Progenitor cell of endocrine pancreas (in vitro differentiated cells): ENCODE data around the gene PPP2R2B. TPM values are rescaled to one million over a fixed set of nuclear protein-coding genes. Genes with fewer than 3 reads are reported as not detected.
A peak's percentile ranks its signal among the peaks of the same experiment; 100 is the strongest.

Experiments
- DNase-seq: peaks from one replicate; pipeline ENCODE4 v3.0.0; 2021; ENCODE audit warnings: low spot score; ENCODE audit not compliant: unreplicated experiment
- H3K27ac Mint-ChIP-seq: 2 replicates; pipeline ENCODE4 v1.8.0; 2021; ENCODE audit warnings: mild to moderate bottlenecking, moderate library complexity, mixed read lengths
- H3K27me3 Mint-ChIP-seq: 2 replicates; pipeline ENCODE4 v1.8.0; 2021; ENCODE audit warnings: mixed read lengths
- H3K36me3 Mint-ChIP-seq: 2 replicates; pipeline ENCODE4 v1.8.0; 2022; ENCODE audit warnings: mixed read lengths; ENCODE audit not compliant: insufficient read depth
- H3K4me1 Mint-ChIP-seq: 2 replicates; pipeline ENCODE4 v1.8.0; 2021; ENCODE audit warnings: low read depth, mixed read lengths
- H3K4me3 Mint-ChIP-seq: 2 replicates; pipeline ENCODE4 v1.8.0; 2021; ENCODE audit warnings: low read depth, mild to moderate bottlenecking, moderate library complexity, mixed read lengths
- H3K9me3 Mint-ChIP-seq: 2 replicates; pipeline ENCODE4 v1.8.0; 2021; ENCODE audit warnings: low read depth, mixed read lengths
- total RNA-seq: library from RNA; stranded (reverse); gene quantifications from 2 replicates; pipeline ENCODE4 v1.2.1, GENCODE V29; 2021
- TF ChIP-seq, protein P1 (sequence below): fragments of 200-600 bp; sonication (generic); IDR thresholded peaks from one replicate; pipeline ENCODE4 v1.5.0; 2021; ENCODE audit warnings: antibody characterized with exemption, mild to moderate bottlenecking; ENCODE audit not compliant: unreplicated experiment

PPP2R2B gene
- total RNA-seq, 1 donor from 2014 or later, result 1.8 TPM

DNA sequence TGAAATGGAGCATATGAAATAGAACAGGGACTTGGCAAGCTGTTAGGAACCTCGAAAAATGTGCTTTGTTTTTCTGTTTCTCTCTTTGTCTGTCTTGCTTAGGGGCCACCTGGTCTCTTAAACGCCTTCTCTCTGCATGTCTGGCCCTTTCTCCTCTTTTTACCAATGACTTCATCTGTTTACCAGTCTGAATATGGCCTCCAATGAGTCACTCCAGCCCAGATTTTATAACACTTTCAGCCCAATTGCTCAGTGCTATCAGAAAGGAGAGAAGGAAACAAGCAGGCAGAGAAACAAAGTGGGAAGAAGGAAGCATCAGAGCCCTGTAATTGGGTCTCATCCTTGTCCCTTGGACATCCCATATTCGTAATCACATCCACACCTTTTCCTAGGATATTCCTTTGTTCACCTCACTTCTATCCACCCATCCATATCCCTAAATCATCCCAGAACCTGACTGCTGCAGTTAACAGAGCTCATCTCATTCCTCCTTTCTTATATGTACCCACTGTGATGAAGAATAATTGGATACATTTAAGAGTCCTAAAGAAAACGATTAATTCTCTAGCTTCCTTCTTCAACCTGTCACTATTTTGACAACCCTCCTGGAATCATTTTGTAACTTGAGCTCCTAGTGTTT, 210.8 kb downstream of the PPP2R2B start:
- Mint-ChIP-seq H3K4me1 (peaks cover 4% of the 10 kb centered on the region), H3K27ac (no peak overlapping the region), H3K9me3 (peaks cover 4% of the 10 kb centered on the region), H3K27me3 (peaks cover 4% of the 10 kb centered on the region), H3K36me3 (no peaks in the 10 kb centered on the region), H3K4me3 (no peak overlapping the region)
- TF ChIP-seq, protein P1, sequence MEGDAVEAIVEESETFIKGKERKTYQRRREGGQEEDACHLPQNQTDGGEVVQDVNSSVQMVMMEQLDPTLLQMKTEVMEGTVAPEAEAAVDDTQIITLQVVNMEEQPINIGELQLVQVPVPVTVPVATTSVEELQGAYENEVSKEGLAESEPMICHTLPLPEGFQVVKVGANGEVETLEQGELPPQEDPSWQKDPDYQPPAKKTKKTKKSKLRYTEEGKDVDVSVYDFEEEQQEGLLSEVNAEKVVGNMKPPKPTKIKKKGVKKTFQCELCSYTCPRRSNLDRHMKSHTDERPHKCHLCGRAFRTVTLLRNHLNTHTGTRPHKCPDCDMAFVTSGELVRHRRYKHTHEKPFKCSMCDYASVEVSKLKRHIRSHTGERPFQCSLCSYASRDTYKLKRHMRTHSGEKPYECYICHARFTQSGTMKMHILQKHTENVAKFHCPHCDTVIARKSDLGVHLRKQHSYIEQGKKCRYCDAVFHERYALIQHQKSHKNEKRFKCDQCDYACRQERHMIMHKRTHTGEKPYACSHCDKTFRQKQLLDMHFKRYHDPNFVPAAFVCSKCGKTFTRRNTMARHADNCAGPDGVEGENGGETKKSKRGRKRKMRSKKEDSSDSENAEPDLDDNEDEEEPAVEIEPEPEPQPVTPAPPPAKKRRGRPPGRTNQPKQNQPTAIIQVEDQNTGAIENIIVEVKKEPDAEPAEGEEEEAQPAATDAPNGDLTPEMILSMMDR, result no peak
- DNase-seq, result no peak

DNA sequence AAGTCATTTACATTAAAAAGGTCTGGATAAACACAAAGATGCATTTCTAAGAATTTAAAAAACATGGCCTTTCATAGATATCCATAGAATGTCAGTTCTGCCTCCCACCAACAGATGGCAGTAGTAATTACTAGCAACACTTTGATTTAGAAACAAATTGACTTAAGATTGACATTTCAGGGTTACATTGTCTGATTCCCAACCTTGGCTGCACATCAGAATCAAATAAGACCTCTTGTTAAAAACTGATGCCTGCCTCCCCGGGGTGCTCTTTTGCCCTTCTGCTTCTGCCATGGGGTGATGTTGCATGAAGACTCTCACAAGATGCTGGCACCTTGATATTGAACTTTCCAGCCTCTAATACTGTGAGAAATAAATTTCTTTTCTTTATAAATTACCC, 216.3 kb downstream of the PPP2R2B start:
- Mint-ChIP-seq H3K36me3 (no peaks in the 10 kb centered on the region), H3K4me1 (no peaks in the 10 kb centered on the region), H3K9me3 (peaks cover 4% of the 10 kb centered on the region), H3K4me3 (no peak overlapping the region), H3K27me3 (no peaks in the 10 kb centered on the region), H3K27ac (no peak overlapping the region)
- TF ChIP-seq, protein P1, result peak; percentile 60
- DNase-seq, result no peak

DNA sequence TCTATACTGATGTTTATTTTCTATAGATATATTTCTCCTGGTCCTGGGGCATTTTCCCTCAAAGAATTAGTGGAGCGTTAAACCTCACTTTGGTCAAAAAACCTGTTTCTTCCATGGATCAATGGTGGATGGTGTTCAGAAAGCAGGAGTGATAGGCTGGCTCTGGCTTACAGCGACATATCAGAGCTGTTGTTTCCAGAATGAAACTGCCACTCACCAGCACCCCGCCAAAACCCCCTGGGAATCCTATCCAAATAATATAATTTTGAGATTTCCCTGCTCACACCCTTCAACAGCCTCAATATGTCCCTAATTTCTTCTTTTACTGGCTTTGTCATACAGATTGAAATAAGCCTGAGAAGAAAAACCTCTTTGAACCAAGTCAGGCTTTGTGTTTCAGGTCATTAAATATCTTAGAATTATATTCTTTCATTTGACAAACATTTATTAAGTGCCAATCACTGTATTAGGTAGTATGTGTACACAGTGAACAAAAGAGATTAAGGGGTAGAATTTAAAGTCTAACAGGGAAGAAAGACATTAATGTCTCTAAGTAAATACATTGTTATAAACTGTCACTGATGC, 218.1 kb downstream of the PPP2R2B start:
- H3K27ac Mint-ChIP-seq, result no peak overlapping the region
- no peaks in the 10 kb centered on the region for H3K36me3 Mint-ChIP-seq
- TF ChIP-seq, protein P1, result no peak
- H3K4me3 Mint-ChIP-seq, result no peak overlapping the region
- no peaks in the 10 kb centered on the region for H3K27me3 Mint-ChIP-seq
- peaks cover 4% of the 10 kb centered on the region for H3K9me3 Mint-ChIP-seq
- DNase-seq, result no peak
- no peaks in the 10 kb centered on the region for H3K4me1 Mint-ChIP-seq

DNA sequence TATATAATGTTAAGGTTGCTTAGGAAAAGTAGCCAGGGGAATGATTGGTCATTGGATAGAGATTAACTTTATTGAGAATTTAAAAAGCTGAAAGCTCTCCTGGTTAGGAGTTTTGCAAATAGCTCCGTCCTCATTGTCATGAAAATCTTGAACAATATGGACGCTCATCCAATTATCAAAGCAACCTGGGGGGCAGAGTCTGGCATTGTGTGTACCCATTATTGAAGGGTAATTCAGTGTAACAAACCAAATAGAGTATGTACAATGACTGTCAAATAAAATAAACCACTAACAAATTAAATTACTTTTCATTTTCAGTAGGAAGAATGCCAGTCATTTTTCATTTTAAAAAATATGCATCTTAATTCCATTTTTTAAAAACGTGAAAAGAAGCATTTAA, 218.6 kb downstream of the PPP2R2B start:
- DNase-seq, result no peak
- H3K36me3 Mint-ChIP-seq, result no peaks in the 10 kb centered on the region
- no peak overlapping the region for H3K27ac Mint-ChIP-seq
- no peak overlapping the region for H3K4me3 Mint-ChIP-seq
- H3K4me1 Mint-ChIP-seq, result no peaks in the 10 kb centered on the region
- TF ChIP-seq, protein P1, result no peak
- peaks cover 4% of the 10 kb centered on the region for H3K9me3 Mint-ChIP-seq
- peaks cover 3% of the 10 kb centered on the region for H3K27me3 Mint-ChIP-seq

DNA sequence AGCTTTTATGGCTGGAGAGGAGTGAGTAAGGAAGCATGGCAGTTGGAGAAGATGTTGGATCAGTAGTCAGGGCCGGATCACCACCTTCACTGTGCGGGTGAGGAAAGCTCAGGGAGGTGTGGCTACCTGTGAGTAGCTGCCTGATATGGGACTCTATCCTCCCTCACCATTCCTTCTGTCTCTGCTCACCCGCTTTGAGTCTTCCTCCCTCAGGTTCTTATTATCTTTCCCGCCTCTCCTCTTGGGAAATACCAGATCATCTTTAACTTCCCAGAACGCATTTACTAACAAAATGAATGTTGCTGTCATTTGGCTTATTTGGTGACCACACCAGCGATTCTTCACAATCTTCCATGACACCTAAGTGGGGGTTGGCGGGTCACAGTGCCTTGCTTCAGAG, 221.9 kb downstream of the PPP2R2B start:
- no peak overlapping the region for H3K27ac Mint-ChIP-seq
- TF ChIP-seq, protein P1, result no peak
- no peaks in the 10 kb centered on the region for H3K4me1 Mint-ChIP-seq

More for the DNA sequence above, 221.9 kb downstream of the PPP2R2B start:
- Mint-ChIP-seq H3K36me3 (no peaks in the 10 kb centered on the region), H3K27me3 (peaks cover 6% of the 10 kb centered on the region), H3K4me3 (no peak overlapping the region), H3K9me3 (no peaks in the 10 kb centered on the region)
- DNase-seq, result no peak
